ENCODE results near the gene CA10.

Gene CA10

DNA sequence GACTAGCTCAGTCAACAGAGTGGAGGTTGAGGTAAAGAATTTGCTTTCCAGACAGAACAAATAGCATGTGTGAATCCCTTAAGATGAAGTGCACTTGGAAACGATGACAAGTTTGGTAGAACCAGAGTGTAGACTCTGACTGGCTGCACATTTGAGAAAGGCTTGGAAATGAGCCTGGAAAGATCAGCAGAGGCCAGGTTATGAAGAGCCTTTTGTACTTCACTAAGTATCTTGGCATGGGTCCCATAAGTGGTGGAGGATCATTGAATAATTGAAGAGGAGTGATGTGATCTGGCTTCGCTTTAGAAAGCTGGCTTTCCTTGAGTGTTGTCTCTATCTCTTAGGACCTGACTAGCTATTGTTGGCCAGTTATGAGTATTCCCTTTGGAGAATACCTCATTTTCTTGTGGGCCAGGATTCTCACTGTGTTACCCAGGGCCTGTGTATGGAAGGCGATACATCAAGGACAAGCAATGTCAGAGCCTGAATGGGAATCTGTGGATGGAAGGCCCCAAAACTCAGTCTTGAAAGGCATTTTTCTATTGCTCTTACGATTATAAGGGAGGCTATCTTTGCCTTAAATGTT is 568.4 kb downstream of the CA10 start:
- DNase-seq (ENCODE audit: low spot score): no peak

DNA sequence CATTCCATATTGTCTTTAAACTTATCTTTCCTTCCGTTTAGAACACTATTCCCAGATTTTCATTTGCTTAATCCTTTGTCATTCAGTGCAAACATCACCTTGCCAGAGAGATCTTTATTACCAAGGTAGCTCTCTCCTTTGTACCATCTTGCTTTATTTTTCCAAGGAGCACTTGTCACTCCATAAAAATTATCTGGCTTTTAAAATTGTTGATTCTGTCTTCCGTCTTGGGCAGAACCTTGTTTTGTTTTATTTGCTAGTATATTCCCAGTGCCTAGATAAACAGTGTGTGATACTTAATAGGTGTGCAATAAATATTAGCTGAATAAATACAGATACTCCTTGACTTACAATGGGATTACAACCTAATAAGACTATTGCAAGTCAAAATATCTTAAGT is 570.5 kb downstream of the CA10 start:
- no peak for DNase-seq (ENCODE audit: low spot score)

DNA sequence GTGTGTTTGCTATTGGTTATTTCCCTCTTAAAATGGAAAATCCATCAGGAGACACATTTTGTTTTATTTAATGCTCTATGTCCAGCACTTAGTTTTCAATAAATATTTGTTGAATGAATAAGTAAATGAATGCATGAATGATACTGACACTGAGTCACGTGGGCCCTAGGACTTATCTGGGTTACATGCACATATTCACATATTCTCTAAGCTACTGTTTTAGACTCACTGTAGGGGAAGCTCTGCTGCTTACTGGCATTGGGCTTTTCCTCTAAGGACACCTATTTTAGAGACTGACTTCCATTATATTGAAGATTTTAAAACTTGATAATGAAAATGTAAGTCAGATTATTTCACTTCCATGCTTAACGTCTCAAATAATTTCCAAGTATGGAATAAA is 571.0 kb downstream of the CA10 start:
- no peak for DNase-seq (ENCODE audit: low spot score)

DNA sequence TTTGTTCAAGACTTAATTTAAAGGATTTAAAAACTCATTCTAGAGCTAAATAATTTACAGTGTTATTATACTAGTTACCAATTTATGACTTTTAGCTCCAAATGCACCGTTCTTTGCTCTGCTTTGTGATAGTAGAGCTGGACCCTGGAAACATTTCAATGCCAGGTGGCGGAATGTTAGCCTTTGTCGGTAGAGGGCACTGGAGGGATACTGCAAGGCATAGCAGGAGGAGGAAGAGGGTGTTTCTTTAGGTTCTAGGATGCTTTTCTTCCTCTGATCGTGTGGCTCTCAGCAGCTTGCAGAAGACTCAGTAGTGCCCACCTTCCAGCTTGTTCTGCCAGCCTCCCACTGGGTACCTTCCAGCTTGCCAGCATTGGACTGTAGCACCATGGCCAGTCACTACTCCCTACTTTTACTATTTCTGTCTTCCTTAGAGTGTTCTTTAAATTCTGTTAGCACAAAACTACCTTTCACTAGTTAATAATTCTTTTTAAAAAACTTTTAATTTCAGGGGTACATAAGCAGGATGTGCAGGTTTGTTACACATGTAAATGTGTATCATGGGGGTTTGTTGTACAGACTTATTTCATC is 572.9 kb downstream of the CA10 start:
- DNase-seq (ENCODE audit: low spot score): no peak

DNA sequence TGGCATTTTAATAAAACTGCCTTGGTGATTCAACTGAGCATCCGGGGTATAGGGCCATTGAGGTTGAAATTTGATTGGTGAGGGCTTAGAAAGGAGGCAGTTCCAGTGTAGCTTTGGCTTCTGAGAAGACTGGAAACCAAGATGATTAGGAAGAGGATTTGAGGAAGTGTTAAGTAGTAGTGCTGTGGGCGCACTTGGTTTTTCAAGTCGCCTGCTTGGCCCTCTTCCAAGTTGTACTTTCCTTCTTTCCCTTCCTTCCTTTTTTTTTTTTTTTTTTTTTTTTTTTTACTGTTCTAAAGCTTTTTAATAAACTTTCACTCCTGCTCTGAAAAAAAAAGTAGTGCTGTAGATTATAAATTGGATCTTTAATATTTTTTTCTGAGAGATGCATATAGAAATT is 577.6 kb downstream of the CA10 start:
- no peak for DNase-seq (ENCODE audit: low spot score)
